Stimulated activated CD4-positive, alpha-beta T cell treated with anti-CD3 and anti-CD28 coated beads, Interleukin-4, amount 100 ng/mL, for 24 hours (primary cell): ENCODE measurements around the gene SIDT2.

Source experiments
- DNase-seq: peaks from one replicate; pipeline ENCODE4 v3.0.0-alpha.2; 2020

Gene SIDT2

GRCh38 chr11:117189941-117190544 is 11.5 kb downstream of the SIDT2 start:
- DNase-seq, result no peak

GRCh38 chr11:117191680-117192400 is 13.3 kb downstream of the SIDT2 start:
- DNase-seq, result no peak

GRCh38 chr11:117192401-117192875 is 13.9 kb downstream of the SIDT2 start:
- DNase-seq, result no peak

- no peak for DNase-seq
These were observed 14.8 kb downstream of the SIDT2 start for GRCh38 chr11:117193130-117194020.

GRCh38 chr11:117194267-117194666 is 15.7 kb downstream of the SIDT2 start:
- no peak for DNase-seq

- DNase-seq, result no peak
These were observed 16.7 kb downstream of the SIDT2 start for GRCh38 chr11:117195258-117195657.

- no peak for DNase-seq
These were observed 17.2 kb downstream of the SIDT2 start for GRCh38 chr11:117195761-117196160.

- no peak for DNase-seq
These were observed 18.5 kb downstream of the SIDT2 start for GRCh38 chr11:117197006-117197405.

- no peak for DNase-seq
These were observed 19.2 kb downstream of the SIDT2 start for GRCh38 chr11:117197516-117198456.

- DNase-seq, result no peak
These were observed 20.1 kb downstream of the SIDT2 start for GRCh38 chr11:117198613-117199012.

GRCh38 chr11:117199053-117199915 is 20.7 kb downstream of the SIDT2 start, which contains the start of gene TAGLN:
TSS of gene TAGLN (plus strand) at chr11:117199370. CDS start at chr11:117203014, 3,644 bp downstream.
- no peak for DNase-seq

GRCh38 chr11:117199916-117200812 is 21.6 kb downstream of the SIDT2 start:
- no peak for DNase-seq

- DNase-seq, result no peak
These were observed 22.5 kb downstream of the SIDT2 start for GRCh38 chr11:117200813-117201657.

GRCh38 chr11:117201658-117202305 is 23.2 kb downstream of the SIDT2 start:
- no peak for DNase-seq

- DNase-seq, result no peak
These were observed 24.0 kb downstream of the SIDT2 start for GRCh38 chr11:117202386-117203068.

GRCh38 chr11:117203069-117203407 is 24.5 kb downstream of the SIDT2 start:
- no peak for DNase-seq

- DNase-seq, result no peak
These were observed 25.9 kb downstream of the SIDT2 start for GRCh38 chr11:117204283-117205080.
